Measurements from ENCODE around the gene MMS19.

MMS19 gene

DNA sequence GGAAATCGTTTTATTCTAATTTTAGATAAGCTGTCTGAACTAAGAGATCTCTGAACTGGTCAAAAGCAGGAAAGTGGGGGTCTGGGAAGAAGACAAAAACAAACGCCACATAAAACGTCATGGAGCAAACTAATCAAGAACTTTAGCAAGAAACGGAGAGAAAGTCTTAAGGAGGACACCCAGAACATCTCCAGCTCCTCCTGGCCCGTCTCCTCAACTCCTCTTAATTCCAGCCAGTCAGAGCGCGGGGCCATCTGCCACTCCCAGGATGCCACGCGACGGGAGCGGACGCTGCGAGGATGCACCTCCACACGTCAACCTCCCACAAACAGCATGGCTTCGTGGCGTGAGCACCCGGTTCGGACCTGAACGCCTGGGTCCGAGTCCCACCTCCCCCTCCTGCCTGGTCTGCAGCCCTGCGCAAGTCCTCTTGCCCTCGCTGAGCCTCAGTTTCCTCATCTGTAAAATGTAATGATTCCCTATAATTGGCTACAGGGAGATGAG, 598 bp downstream of the MMS19 start:
- no peaks in the 10 kb centered on the region for H3K27me3 ChIP-seq (replicated peaks)
- H3K27ac ChIP-seq = peak overlapping the region; percentile 77
- peak; percentile 85 for DNase-seq
- in situ Hi-C loops (cut with HindIII; ENCODE audit: low pct_ligation_motif_present, low sequenced_read_pairs) = no loop called here
- TF ChIP-seq, protein P1, sequence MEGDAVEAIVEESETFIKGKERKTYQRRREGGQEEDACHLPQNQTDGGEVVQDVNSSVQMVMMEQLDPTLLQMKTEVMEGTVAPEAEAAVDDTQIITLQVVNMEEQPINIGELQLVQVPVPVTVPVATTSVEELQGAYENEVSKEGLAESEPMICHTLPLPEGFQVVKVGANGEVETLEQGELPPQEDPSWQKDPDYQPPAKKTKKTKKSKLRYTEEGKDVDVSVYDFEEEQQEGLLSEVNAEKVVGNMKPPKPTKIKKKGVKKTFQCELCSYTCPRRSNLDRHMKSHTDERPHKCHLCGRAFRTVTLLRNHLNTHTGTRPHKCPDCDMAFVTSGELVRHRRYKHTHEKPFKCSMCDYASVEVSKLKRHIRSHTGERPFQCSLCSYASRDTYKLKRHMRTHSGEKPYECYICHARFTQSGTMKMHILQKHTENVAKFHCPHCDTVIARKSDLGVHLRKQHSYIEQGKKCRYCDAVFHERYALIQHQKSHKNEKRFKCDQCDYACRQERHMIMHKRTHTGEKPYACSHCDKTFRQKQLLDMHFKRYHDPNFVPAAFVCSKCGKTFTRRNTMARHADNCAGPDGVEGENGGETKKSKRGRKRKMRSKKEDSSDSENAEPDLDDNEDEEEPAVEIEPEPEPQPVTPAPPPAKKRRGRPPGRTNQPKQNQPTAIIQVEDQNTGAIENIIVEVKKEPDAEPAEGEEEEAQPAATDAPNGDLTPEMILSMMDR (IDR thresholded peaks at IDR 0.05; ENCODE audit: low read depth, low read length, missing control alignments) = no peak
- no peaks in the 10 kb centered on the region for H3K36me3 ChIP-seq (replicated peaks)
- peak overlapping the region; percentile 98 for H3K4me3 ChIP-seq (ENCODE audit: low read depth, low read length)

DNA sequence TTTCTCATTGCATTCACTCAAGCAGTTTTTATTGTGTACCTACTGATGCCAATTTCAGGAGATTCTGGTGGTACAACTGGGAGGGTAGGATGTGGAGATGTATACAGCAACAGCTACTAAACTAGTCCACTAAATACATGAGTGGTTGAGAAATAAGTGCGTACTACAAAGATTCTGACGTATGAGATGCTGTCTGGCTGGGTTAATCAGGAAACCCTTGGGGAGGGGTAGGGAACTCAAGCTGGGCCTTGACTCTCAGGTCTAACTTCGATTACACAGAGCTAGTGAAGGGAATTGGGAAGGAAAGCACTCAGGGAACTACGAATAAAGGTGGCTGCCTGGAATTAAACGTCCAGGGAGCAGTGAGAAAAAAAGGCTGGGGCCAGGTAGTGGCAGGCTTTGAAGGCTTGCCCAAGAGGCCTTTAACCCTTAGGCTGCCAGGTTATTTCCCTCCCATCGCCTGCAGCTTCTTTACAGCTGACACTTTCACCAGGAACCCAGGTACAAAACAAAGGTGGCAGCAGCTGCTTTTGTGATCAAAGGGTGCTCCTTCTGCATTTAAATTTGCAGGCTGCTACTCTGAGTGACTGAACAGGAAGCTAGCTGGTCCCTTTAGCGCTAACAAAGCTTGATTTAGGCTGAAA, 3.2 kb downstream of the MMS19 start:
- Histone ChIP-seq H3K36me3 (replicated peaks) (no peaks in the 10 kb centered on the region), H3K4me3 (ENCODE audit: low read depth, low read length) (no peak overlapping the region), H3K27ac (no peak overlapping the region), H3K27me3 (replicated peaks) (no peaks in the 10 kb centered on the region)
- TF ChIP-seq, protein P1 (IDR thresholded peaks at IDR 0.05; ENCODE audit: low read depth, low read length, missing control alignments) = no peak
- in situ Hi-C loops (cut with HindIII; ENCODE audit: low pct_ligation_motif_present, low sequenced_read_pairs) = no loop called here
- DNase-seq = peak; percentile 22

DNA sequence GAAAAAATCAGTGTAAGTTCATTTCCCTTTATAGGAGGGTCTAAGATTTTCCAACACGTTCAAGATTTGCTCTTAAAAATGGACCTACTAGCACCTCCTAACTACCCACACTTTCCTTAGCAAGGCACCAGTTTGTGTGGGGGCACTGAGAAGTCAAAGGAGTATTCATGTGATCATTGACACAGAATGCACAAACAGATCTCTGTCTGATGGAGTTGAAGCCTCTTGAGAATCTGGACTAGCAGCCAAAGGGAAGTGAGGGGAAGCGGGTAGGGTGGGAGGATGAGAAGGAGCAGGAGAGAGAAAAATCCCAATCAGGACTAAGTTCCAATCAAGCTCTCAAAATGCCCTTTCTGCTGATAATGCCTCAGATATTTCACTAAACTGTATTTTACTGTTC, 4.1 kb downstream of the MMS19 start:
- no peaks in the 10 kb centered on the region for H3K36me3 ChIP-seq (replicated peaks)
- H3K27me3 ChIP-seq (replicated peaks) = no peaks in the 10 kb centered on the region
- no peak overlapping the region for H3K27ac ChIP-seq
- in situ Hi-C loops (cut with HindIII; ENCODE audit: low pct_ligation_motif_present, low sequenced_read_pairs) = no loop called here
- no peak overlapping the region for H3K4me3 ChIP-seq (ENCODE audit: low read depth, low read length)
- TF ChIP-seq, protein P1 (IDR thresholded peaks at IDR 0.05; ENCODE audit: low read depth, low read length, missing control alignments) = no peak
- DNase-seq = no peak

DNA sequence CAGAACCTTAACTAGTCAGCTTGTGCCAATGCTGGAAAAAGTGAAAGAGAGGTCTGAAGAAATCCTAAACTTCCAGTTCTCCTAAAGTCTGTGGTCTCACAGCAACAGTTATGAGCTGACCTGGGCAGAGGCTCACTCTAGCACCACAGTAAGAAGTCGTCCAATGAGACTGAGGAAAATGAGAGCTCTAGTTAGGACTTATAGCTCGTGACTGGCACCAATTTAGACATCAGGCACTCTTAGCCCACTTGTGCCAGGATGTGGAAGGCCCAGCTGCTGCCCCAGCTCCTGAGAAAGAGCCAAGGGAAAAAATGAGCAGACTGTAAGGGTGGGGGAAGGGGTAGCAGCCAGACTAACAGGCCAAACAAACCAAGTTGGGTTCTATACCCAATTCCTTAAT, 7.6 kb downstream of the MMS19 start:
- DNase-seq = no peak
- TF ChIP-seq, protein P1 (IDR thresholded peaks at IDR 0.05; ENCODE audit: low read depth, low read length, missing control alignments) = no peak
- Histone ChIP-seq H3K36me3 (replicated peaks) (peaks cover 2% of the 10 kb centered on the region), H3K27ac (no peak overlapping the region), H3K27me3 (replicated peaks) (no peaks in the 10 kb centered on the region), H3K4me3 (ENCODE audit: low read depth, low read length) (no peak overlapping the region)
- in situ Hi-C loops (cut with HindIII; ENCODE audit: low pct_ligation_motif_present, low sequenced_read_pairs) = no loop called here

DNA sequence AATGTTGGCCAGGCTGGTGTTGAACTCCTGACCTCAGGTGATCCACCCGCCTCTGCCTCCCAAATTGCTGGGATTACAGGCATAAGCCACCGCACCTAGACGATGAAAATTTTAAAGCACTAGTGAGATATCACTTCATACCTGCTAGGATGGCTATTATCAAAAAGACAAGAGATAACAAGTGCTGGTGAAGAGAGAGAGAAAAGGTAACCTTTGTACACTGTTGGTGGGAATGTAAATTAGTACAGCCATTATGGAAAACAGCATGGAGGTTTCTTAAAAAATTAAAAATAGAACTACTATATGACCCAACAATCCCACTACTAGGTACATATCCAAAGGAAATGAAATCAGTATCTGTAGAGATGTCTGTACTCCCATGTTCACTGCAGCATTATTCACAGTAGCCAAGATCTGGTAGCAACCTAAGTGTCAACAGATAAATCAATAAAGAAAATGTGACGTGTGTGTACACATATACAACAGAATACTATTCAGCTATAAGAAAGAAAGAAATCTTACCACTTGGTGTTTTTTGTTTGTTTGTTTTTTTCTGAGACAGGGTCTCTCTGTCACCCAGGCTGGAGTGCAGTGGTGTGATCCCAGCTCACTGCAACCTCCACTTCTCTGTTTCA, 12.5 kb downstream of the MMS19 start:
- Histone ChIP-seq H3K36me3 (replicated peaks) (peaks cover 16% of the 10 kb centered on the region), H3K4me3 (ENCODE audit: low read depth, low read length) (no peak overlapping the region), H3K27ac (no peak overlapping the region), H3K27me3 (replicated peaks) (no peaks in the 10 kb centered on the region)
- in situ Hi-C loops (cut with HindIII; ENCODE audit: low pct_ligation_motif_present, low sequenced_read_pairs) = no loop called here
- DNase-seq = no peak
- TF ChIP-seq, protein P1 (IDR thresholded peaks at IDR 0.05; ENCODE audit: low read depth, low read length, missing control alignments) = no peak
